Caco-2 (cell line): ENCODE results near the gene UCP3. TPM values are rescaled to one million over a fixed set of nuclear protein-coding genes. Genes with fewer than 3 reads are reported as not detected.

Experiments used
- BruUV-seq: library from RNA; stranded (reverse); fragments of 400-500 nt; replicated peaks from 2 replicates; lab custom pipeline; 2021; lab: Mats Ljungman, UMichigan
- CTCF ChIA-PET: fragments of 300-600 bp; sonication (Branson Sonifier 250); formaldehyde crosslinking; loops from one replicate; lab custom pipeline; 2022; ENCODE audit warnings: antibody characterized with exemption; lab: Charles Lee
- POLR2A ChIA-PET: fragments of 300-600 bp; sonication (Branson Sonifier 250); formaldehyde crosslinking; loops from one replicate; lab custom pipeline; 2022; ENCODE audit warnings: antibody characterized with exemption; lab: Charles Lee
- DNase-seq, 2 experiments: peaks; one replicate each; pipeline versions ENCODE4 v3.0.0 to v3.0.0-alpha.2; 2020 to 2022
- H3K27me3 ChIP-seq: replicated peaks from 2 replicates; pipeline ENCODE4 v1.6.0; 2011; ENCODE audit warnings: low read length; ENCODE audit not compliant: control insufficient read depth, insufficient read depth
- H3K36me3 ChIP-seq: 2 replicates; pipeline ENCODE4 v1.5.1; 2011; ENCODE audit warnings: low read length; ENCODE audit not compliant: control insufficient read depth, insufficient read depth
- H3K4me1 ChIP-seq: fragments of 250-450 bp; sonication (Bioruptor Pico); 2 replicates; pipeline ENCODE4 v1.5.1; 2020; ENCODE audit warnings: mild to moderate bottlenecking
- H3K4me3 ChIP-seq: 2 replicates; pipeline ENCODE4 v1.5.1; 2011; ENCODE audit warnings: low read depth, mild to moderate bottlenecking, control low read depth, low read length
- H3K9me3 ChIP-seq: fragments of 250-450 bp; sonication (Bioruptor Pico); 2 replicates; pipeline ENCODE4 v1.5.1; 2020; ENCODE audit warnings: mild to moderate bottlenecking, moderate library complexity
- H3K27ac Mint-ChIP-seq: one replicate; pipeline ENCODE4 v1.8.0; 2022; ENCODE audit warnings: mixed read lengths; ENCODE audit not compliant: unreplicated experiment
- H3K27me3 Mint-ChIP-seq: one replicate; pipeline ENCODE4 v1.8.0; 2022; ENCODE audit warnings: mixed read lengths; ENCODE audit not compliant: insufficient read depth, unreplicated experiment
- H3K36me3 Mint-ChIP-seq: one replicate; pipeline ENCODE4 v1.8.0; 2022; ENCODE audit warnings: mild to moderate bottlenecking, mixed read lengths; ENCODE audit not compliant: insufficient read depth, unreplicated experiment
- H3K4me1 Mint-ChIP-seq: one replicate; pipeline ENCODE4 v1.8.0; 2022; ENCODE audit warnings: low read depth, mixed read lengths; ENCODE audit not compliant: unreplicated experiment
- H3K4me3 Mint-ChIP-seq: one replicate; pipeline ENCODE4 v1.8.0; 2022; ENCODE audit warnings: mild to moderate bottlenecking, moderate library complexity, mixed read lengths; ENCODE audit not compliant: unreplicated experiment
- H3K9me3 Mint-ChIP-seq: one replicate; pipeline ENCODE4 v1.8.0; 2022; ENCODE audit warnings: mixed read lengths; ENCODE audit not compliant: unreplicated experiment
- CTCF ChIP-seq, 2 experiments: fragments of 200-600 bp in 1 of 2; IDR thresholded peaks; 1 replicate in 1 of 2; 2 replicates in 1 of 2; pipeline versions ENCODE4 v1.5.1 to v1.8.0; 2011 to 2022; ENCODE audit warnings: antibody characterized with exemption in 1 of 2, control low read depth in 1 of 2, inconsistent platforms in 1 of 2, low read depth in 1 of 2, low read length in 1 of 2, mild to moderate bottlenecking in 1 of 2, moderate library complexity in 1 of 2; ENCODE audit not compliant: insufficient read depth in 1 of 2, severe bottlenecking in 1 of 2, unreplicated experiment in 1 of 2
- intact Hi-C: fragments of 100-400 bp; cut with micrococcal nuclease; formaldehyde crosslinking; loops from one replicate; pipeline ENCODE4 v1.10.0; 2022; ENCODE audit not compliant: unreplicated experiment
- total RNA-seq: library from RNA; stranded (reverse); gene quantifications from 2 replicates; pipeline ENCODE4 v1.2.3, GENCODE V29; 2022

The UCP3 gene
- total RNA-seq, 1 experiment from 2014 or later, result 1.2 TPM

- intact Hi-C loops, result no loop called here
- Histone ChIP-seq H3K36me3 (no peaks in the 10 kb centered on the region), H3K4me3 (no peak overlapping the region), H3K9me3 (no peaks in the 10 kb centered on the region), H3K27me3 (no peaks in the 10 kb centered on the region), H3K4me1 (peaks cover 10% of the 10 kb centered on the region)
- POLR2A ChIA-PET, result no interaction called here
- BruUV-seq, result no TSS peak
- no peaks in the 10 kb centered on the region for H3K9me3 Mint-ChIP-seq
- TF ChIP-seq CTCF (IDR thresholded peaks at IDR 0.05; ENCODE audit: insufficient read depth in 1 of 2, low read depth in 1 of 2, low read length in 1 of 2, severe bottlenecking in 1 of 2, unreplicated experiment in 1 of 2), result no peak
- H3K27me3 Mint-ChIP-seq, result no peaks in the 10 kb centered on the region
- H3K4me1 Mint-ChIP-seq, result peaks cover 10% of the 10 kb centered on the region
- H3K4me3 Mint-ChIP-seq, result no peak overlapping the region
- CTCF ChIA-PET, result no interaction called here
- no peaks in the 10 kb centered on the region for H3K36me3 Mint-ChIP-seq
- H3K27ac Mint-ChIP-seq, result no peak overlapping the region
- no peak for DNase-seq
Observed at GRCh38 chr11:74025467-74026166, 16.7 kb upstream of the UCP3 start.

GRCh38 chr11:74024261-74025029 is 15.6 kb upstream of the UCP3 start:
- no TSS peak for BruUV-seq
- ChIA-PET POLR2A (no interaction called here), CTCF (no interaction called here)
- Mint-ChIP-seq H3K36me3 (no peaks in the 10 kb centered on the region), H3K4me3 (no peak overlapping the region), H3K9me3 (no peaks in the 10 kb centered on the region), H3K27me3 (no peaks in the 10 kb centered on the region), H3K4me1 (peaks cover 10% of the 10 kb centered on the region), H3K27ac (no peak overlapping the region)
- DNase-seq, result no peak
- Histone ChIP-seq H3K9me3 (no peaks in the 10 kb centered on the region), H3K4me1 (peaks cover 17% of the 10 kb centered on the region), H3K4me3 (no peak overlapping the region), H3K36me3 (no peaks in the 10 kb centered on the region), H3K27me3 (no peaks in the 10 kb centered on the region)
- intact Hi-C loops, result no loop called here
- no peak for TF ChIP-seq CTCF (IDR thresholded peaks at IDR 0.05; ENCODE audit: insufficient read depth in 1 of 2, low read depth in 1 of 2, low read length in 1 of 2, severe bottlenecking in 1 of 2, unreplicated experiment in 1 of 2)

- Histone ChIP-seq H3K9me3 (no peaks in the 10 kb centered on the region), H3K36me3 (no peaks in the 10 kb centered on the region), H3K4me1 (peaks cover 28% of the 10 kb centered on the region), H3K4me3 (no peak overlapping the region), H3K27me3 (no peaks in the 10 kb centered on the region)
- intact Hi-C loops, result no loop called here
- Mint-ChIP-seq H3K9me3 (no peaks in the 10 kb centered on the region), H3K4me3 (no peak overlapping the region), H3K36me3 (no peaks in the 10 kb centered on the region), H3K4me1 (peaks cover 10% of the 10 kb centered on the region), H3K27ac (no peak overlapping the region), H3K27me3 (no peaks in the 10 kb centered on the region)
- CTCF ChIA-PET, result no interaction called here
- no peak for TF ChIP-seq CTCF (IDR thresholded peaks at IDR 0.05; ENCODE audit: insufficient read depth in 1 of 2, low read depth in 1 of 2, low read length in 1 of 2, severe bottlenecking in 1 of 2, unreplicated experiment in 1 of 2)
- no peak for DNase-seq
- no TSS peak for BruUV-seq
- POLR2A ChIA-PET, result no interaction called here
Observed at GRCh38 chr11:74023276-74023675, 14.4 kb upstream of the UCP3 start.
